ELF-1 (cell line): ENCODE results near the gene PAN2.
"Not testable (repeated sequence)": the region's sequence is repeated elsewhere in the genome, so short reads cannot be mapped to it uniquely, and the experiment has no call there.

Experiments
- DNase-seq: peaks from one replicate; pipeline ENCODE4 v3.0.0-alpha.2; 2016; ENCODE audit warnings: low read depth, low spot score

PAN2 gene

GRCh38 chr12:56333679-56334489 lies at the start of gene PAN2:
Gene PAN2, minus strand, starts transcription at chr12:56334000. Its CDS starts 906 bp downstream, at chr12:56333094.
- peak; percentile 98 for DNase-seq

- no peak for DNase-seq
Measured at GRCh38 chr12:56382611-56383010, 48.8 kb upstream of the PAN2 start.

- DNase-seq: no peak
Measured at GRCh38 chr12:56377989-56378316, 44.2 kb upstream of the PAN2 start.

- DNase-seq: peak; percentile 45
Measured at GRCh38 chr12:56377310-56377988, 43.6 kb upstream of the PAN2 start.

GRCh38 chr12:56375598-56376434 lies 42.0 kb upstream of the PAN2 start:
- no peak for DNase-seq

- DNase-seq: no peak
Measured at GRCh38 chr12:56374726-56375597, 41.2 kb upstream of the PAN2 start.

GRCh38 chr12:56373515-56373914 lies 39.7 kb upstream of the PAN2 start:
- no peak for DNase-seq

- DNase-seq: no peak
Measured at GRCh38 chr12:56366948-56367347, 33.1 kb upstream of the PAN2 start.

- DNase-seq: no peak
Measured at GRCh38 chr12:56362130-56363059, 28.6 kb upstream of the PAN2 start, which contains the start of gene APOF. Gene APOF, minus strand, starts transcription at chr12:56362857. Its CDS starts 112 bp downstream, at chr12:56362745.

GRCh38 chr12:56361487-56362129 lies 27.8 kb upstream of the PAN2 start:
- no peak for DNase-seq

GRCh38 chr12:56359851-56360767 lies 26.3 kb upstream of the PAN2 start, which contains the start of gene STAT2:
Gene STAT2, minus strand, starts transcription at chr12:56360107. Its CDS starts 3,536 bp downstream, at chr12:56356571.
- peak; percentile 100 for DNase-seq

GRCh38 chr12:56358836-56359532 lies 25.2 kb upstream of the PAN2 start:
- DNase-seq: no peak

- DNase-seq: no peak
Measured at GRCh38 chr12:56351325-56351724, 17.5 kb upstream of the PAN2 start.

GRCh38 chr12:56350662-56351061 lies 16.9 kb upstream of the PAN2 start:
- DNase-seq: no peak

GRCh38 chr12:56348776-56349175 lies 15.0 kb upstream of the PAN2 start:
- no peak for DNase-seq

- DNase-seq: not testable (repeated sequence)
Measured at GRCh38 chr12:56347255-56347654, 13.5 kb upstream of the PAN2 start.

GRCh38 chr12:56346675-56347074 lies 12.9 kb upstream of the PAN2 start:
- DNase-seq: peak; percentile 53

- DNase-seq: not testable (repeated sequence)
Measured at GRCh38 chr12:56342290-56342689, 8.5 kb upstream of the PAN2 start.
